Activated T-helper 1 cell treated with anti-CD3 and anti-CD28 coated beads, Interleukin-2, amount 50 U/mL, for 16 hours (primary cell): Measurements from ENCODE around the gene LRRFIP1.

ENCODE experiments used
- DNase-seq, 2 donors: peaks; one replicate each; pipeline ENCODE4 v3.0.0-alpha.2; 2020; ENCODE audit warnings: low read depth in 1 of 2, low spot score in 1 of 2

Gene LRRFIP1

GRCh38 chr2:237638176-237638575 lies 10.8 kb downstream of the LRRFIP1 start:
- DNase-seq: no peak

- no peak for DNase-seq
Observed at GRCh38 chr2:237639052-237639835, 11.9 kb downstream of the LRRFIP1 start.

GRCh38 chr2:237639836-237640220 lies 12.4 kb downstream of the LRRFIP1 start:
- DNase-seq: no peak

GRCh38 chr2:237640493-237640998 lies 13.2 kb downstream of the LRRFIP1 start:
- DNase-seq: no peak

GRCh38 chr2:237642038-237642734 lies 14.8 kb downstream of the LRRFIP1 start:
- no peak for DNase-seq

- no peak for DNase-seq
Observed at GRCh38 chr2:237643066-237643465, 15.7 kb downstream of the LRRFIP1 start.

- no peak for DNase-seq
Observed at GRCh38 chr2:237643582-237644380, 16.4 kb downstream of the LRRFIP1 start.

- DNase-seq: no peak
Observed at GRCh38 chr2:237644381-237644703, 17.0 kb downstream of the LRRFIP1 start.

- no peak for DNase-seq
Observed at GRCh38 chr2:237645261-237645660, 17.9 kb downstream of the LRRFIP1 start.

GRCh38 chr2:237647176-237648015 lies 20.0 kb downstream of the LRRFIP1 start:
- no peak for DNase-seq

GRCh38 chr2:237648016-237648381 lies 20.6 kb downstream of the LRRFIP1 start:
- DNase-seq: no peak

GRCh38 chr2:237649541-237650454 lies 22.4 kb downstream of the LRRFIP1 start:
- DNase-seq: no peak

GRCh38 chr2:237650455-237650850 lies 23.1 kb downstream of the LRRFIP1 start:
- DNase-seq: no peak

- DNase-seq: no peak
Observed at GRCh38 chr2:237651761-237652160, 24.4 kb downstream of the LRRFIP1 start.

GRCh38 chr2:237652181-237652580 lies 24.8 kb downstream of the LRRFIP1 start:
- no peak for DNase-seq

- no peak for DNase-seq
Observed at GRCh38 chr2:237652854-237653253, 25.5 kb downstream of the LRRFIP1 start.

- DNase-seq: no peak
Observed at GRCh38 chr2:237653776-237654558, 26.6 kb downstream of the LRRFIP1 start.

- no peak for DNase-seq
Observed at GRCh38 chr2:237657063-237657462, 29.7 kb downstream of the LRRFIP1 start.

GRCh38 chr2:237660381-237660900 lies 33.1 kb downstream of the LRRFIP1 start:
- DNase-seq: no peak
